ENCODE results near the gene ZBTB1.
A peak's percentile ranks its signal among the peaks of the same experiment; 100 is the strongest.

Gene ZBTB1

GRCh38 chr14:64504310-64504896 lies at the start of gene ZBTB1:
Gene ZBTB1 (plus strand): TSS chr14:64504770. CDS start chr14:64521505, 16,735 bp downstream.
- DNase-seq, result peak; percentile 62 to 97 (median 80)
- intact Hi-C loops (cut with DNase I), result loop anchor here (5.0 to 10.0 kb wide), 2 partner anchors 38 to 130 kb away; partner anchors contain the start of gene HSPA2

- no peak for DNase-seq
- intact Hi-C loops (cut with DNase I), result no loop called here
Observed at GRCh38 chr14:64459405-64460136, 45.0 kb upstream of the ZBTB1 start.

- no peak for DNase-seq
- intact Hi-C loops (cut with DNase I), result no loop called here
Observed at GRCh38 chr14:64461221-64461620, 43.3 kb upstream of the ZBTB1 start.

GRCh38 chr14:64463195-64463594 lies 41.4 kb upstream of the ZBTB1 start:
- intact Hi-C loops (cut with DNase I), result no loop called here
- no peak for DNase-seq

GRCh38 chr14:64463873-64464272 lies 40.7 kb upstream of the ZBTB1 start:
- intact Hi-C loops (cut with DNase I), result no loop called here

GRCh38 chr14:64464651-64465050 lies 39.9 kb upstream of the ZBTB1 start:
- DNase-seq, result no peak
- intact Hi-C loops (cut with DNase I), result loop anchor here (5.0 kb wide), 1 partner anchor 77 kb away; the partner anchor contains the start of gene MTHFD1

More at GRCh38 chr14:64463873-64464272, 40.7 kb upstream of the ZBTB1 start:
- no peak for DNase-seq

GRCh38 chr14:64465191-64465822 lies 39.3 kb upstream of the ZBTB1 start, which contains the start of gene AKAP5:
Gene AKAP5 (plus strand): TSS chr14:64465499. CDS start chr14:64468395, 2,896 bp downstream.
- DNase-seq, result peak; percentile 57 to 97 (median 80)
- intact Hi-C loops (cut with DNase I), result loop anchor here (5.0 kb wide), 1 partner anchor 78 kb away; the partner anchor contains the start of gene MTHFD1

GRCh38 chr14:64465831-64466554 lies 38.6 kb upstream of the ZBTB1 start:
- intact Hi-C loops (cut with DNase I), result loop anchor here (5.0 kb wide), 1 partner anchor 79 kb away; the partner anchor contains the start of gene MTHFD1
- peak in 6 of 10 donors; percentile 23 to 81 (median 30) for DNase-seq

GRCh38 chr14:64467101-64467500 lies 37.5 kb upstream of the ZBTB1 start:
- DNase-seq, result no peak

GRCh38 chr14:64467566-64467965 lies 37.0 kb upstream of the ZBTB1 start:
- intact Hi-C loops (cut with DNase I), result loop anchor here (5.0 kb wide), 1 partner anchor 80 kb away; the partner anchor contains the start of gene MTHFD1
- DNase-seq, result no peak

More at GRCh38 chr14:64467101-64467500, 37.5 kb upstream of the ZBTB1 start:
- intact Hi-C loops (cut with DNase I), result loop anchor here (5.0 kb wide), 1 partner anchor 80 kb away; the partner anchor contains the start of gene MTHFD1

- intact Hi-C loops (cut with DNase I), result loop anchor here (5.0 kb wide), 1 partner anchor 81 kb away; the partner anchor contains the start of gene MTHFD1
- no peak for DNase-seq
Observed at GRCh38 chr14:64468451-64468850, 36.1 kb upstream of the ZBTB1 start.

GRCh38 chr14:64474041-64474440 lies 30.5 kb upstream of the ZBTB1 start:
- intact Hi-C loops (cut with DNase I), result no loop called here
- DNase-seq, result no peak

- intact Hi-C loops (cut with DNase I), result no loop called here
- no peak for DNase-seq
Observed at GRCh38 chr14:64474698-64475097, 29.9 kb upstream of the ZBTB1 start.

- intact Hi-C loops (cut with DNase I), result no loop called here
- DNase-seq, result no peak
Observed at GRCh38 chr14:64475585-64476273, 28.8 kb upstream of the ZBTB1 start.

GRCh38 chr14:64476438-64476837 lies 28.1 kb upstream of the ZBTB1 start:
- intact Hi-C loops (cut with DNase I), result no loop called here
- DNase-seq, result no peak

- DNase-seq, result no peak
Observed at GRCh38 chr14:64478634-64479250, 25.8 kb upstream of the ZBTB1 start.

GRCh38 chr14:64488590-64489099 lies 15.9 kb upstream of the ZBTB1 start:
- intact Hi-C loops (cut with DNase I), result no loop called here
- DNase-seq, result no peak

More at GRCh38 chr14:64478634-64479250, 25.8 kb upstream of the ZBTB1 start:
- intact Hi-C loops (cut with DNase I), result loop anchor here (2.0 kb wide), 1 partner anchor 134 kb away; no protein-coding TSS in a partner anchor

GRCh38 chr14:64491637-64492036 lies 12.9 kb upstream of the ZBTB1 start:
- intact Hi-C loops (cut with DNase I), result no loop called here
- DNase-seq, result no peak

GRCh38 chr14:64493455-64493854 lies 11.1 kb upstream of the ZBTB1 start:
- DNase-seq, result no peak
- intact Hi-C loops (cut with DNase I), result no loop called here

All from posterior cingulate gyrus (tissue), 11 donors.